Measurements from ENCODE around the gene MRPL2. TPM values are rescaled to one million over a fixed set of nuclear protein-coding genes. Genes with fewer than 3 reads are reported as not detected.
A peak's percentile ranks its signal among the peaks of the same experiment; 100 is the strongest.

The MRPL2 gene
- total and polyA plus RNA-seq, 2 donors (not counting 1 experiment from before 2014, with no cell fraction given): 18.2 to 20.3 TPM

GRCh38 chr6:43013843-43014433, 45.3 kb downstream of the MRPL2 start, which contains the start of the genes KLHDC3 and MEA1:
Gene KLHDC3 (plus strand): TSS chr6:43014249. CDS start chr6:43017193, 2,944 bp downstream.
Gene MEA1 (minus strand): TSS chr6:43013946. CDS start chr6:43013813, 133 bp downstream.
- Histone ChIP-seq H3K9me3 (ENCODE audit: control insufficient read depth, insufficient read depth, low read depth, low read length) (no peaks in the 10 kb centered on the region), H3K4me1 (ENCODE audit: control insufficient read depth, extremely low read depth, insufficient read depth, low read length) (peaks cover 20% of the 10 kb centered on the region), H3K79me2 (ENCODE audit: control insufficient read depth, insufficient read depth, low read length) (peaks cover 47% of the 10 kb centered on the region), H3K9ac (ENCODE audit: insufficient read depth, low read length) (peak within 1 kb of the TSS; percentile 78), H3K36me3 (ENCODE audit: control insufficient read depth, insufficient read depth, low read length) (peaks cover 33% of the 10 kb centered on the region), H4K20me1 (ENCODE audit: control insufficient read depth, extremely low read depth, insufficient read depth, low read length) (no peaks in the 10 kb centered on the region), H2AFZ (ENCODE audit: low read length) (peak within 1 kb of the TSS; percentile 57), H3K27ac (ENCODE audit: insufficient read depth, low read length) (peak within 1 kb of the TSS; percentile 77), H3K27me3 (ENCODE audit: control insufficient read depth, insufficient read depth, low read length) (no peaks in the 10 kb centered on the region), H3K4me2 (ENCODE audit: extremely low read depth, insufficient read depth, low read length) (peak within 1 kb of the TSS; percentile 98), H3K4me3 (replicated peaks in 1 of 4; ENCODE audit: control extremely low read depth in 1 of 4, insufficient read depth in 1 of 4, low read depth in 3 of 4, low read length in 4 of 4) (peak within 1 kb of the TSS; percentile 76 to 99 (median 90))
- peak; percentile 99 to 100 for DNase-seq (ENCODE audit: low read depth in 2 of 2)
- TF ChIP-seq CTCF (conservative IDR thresholded peaks at IDR 0.05 in 1 of 2, IDR thresholded peaks at IDR 0.05 in 1 of 2; ENCODE audit: low read depth in 1 of 2, low read length in 2 of 2) (no peak), EZH2 (IDR thresholded peaks at IDR 0.05; ENCODE audit: low read length, missing control alignments) (no peak)

GRCh38 chr6:43013097-43013842, 46.0 kb downstream of the MRPL2 start:
- peaks cover 47% of the 10 kb centered on the region for H3K79me2 ChIP-seq (ENCODE audit: control insufficient read depth, insufficient read depth, low read length)
- H3K9ac ChIP-seq (ENCODE audit: insufficient read depth, low read length): peak overlapping the region; percentile 71
- peak overlapping the region; percentile 76 to 80 (median 79) for H3K4me3 ChIP-seq (replicated peaks in 1 of 4; ENCODE audit: control extremely low read depth in 1 of 4, insufficient read depth in 1 of 4, low read depth in 3 of 4, low read length in 4 of 4)
- peak overlapping the region; percentile 98 for H3K4me2 ChIP-seq (ENCODE audit: extremely low read depth, insufficient read depth, low read length)
- peaks cover 20% of the 10 kb centered on the region for H3K4me1 ChIP-seq (ENCODE audit: control insufficient read depth, extremely low read depth, insufficient read depth, low read length)
- peak overlapping the region; percentile 70 for H3K27ac ChIP-seq (ENCODE audit: insufficient read depth, low read length)
- no peaks in the 10 kb centered on the region for H4K20me1 ChIP-seq (ENCODE audit: control insufficient read depth, extremely low read depth, insufficient read depth, low read length)
- H3K27me3 ChIP-seq (ENCODE audit: control insufficient read depth, insufficient read depth, low read length): no peaks in the 10 kb centered on the region
- no peak for TF ChIP-seq CTCF (conservative IDR thresholded peaks at IDR 0.05 in 1 of 2, IDR thresholded peaks at IDR 0.05 in 1 of 2; ENCODE audit: low read depth in 1 of 2, low read length in 2 of 2)
- no peak for TF ChIP-seq EZH2 (IDR thresholded peaks at IDR 0.05; ENCODE audit: low read length, missing control alignments)
- no peaks in the 10 kb centered on the region for H3K9me3 ChIP-seq (ENCODE audit: control insufficient read depth, insufficient read depth, low read depth, low read length)
- peak; percentile 18 to 34 for DNase-seq (ENCODE audit: low read depth in 2 of 2)
- H3K36me3 ChIP-seq (ENCODE audit: control insufficient read depth, insufficient read depth, low read length): peaks cover 36% of the 10 kb centered on the region
- peak overlapping the region; percentile 57 for H2AFZ ChIP-seq (ENCODE audit: low read length)

GRCh38 chr6:43012364-43012763, 46.9 kb downstream of the MRPL2 start:
- Histone ChIP-seq H3K4me3 (replicated peaks in 1 of 4; ENCODE audit: control extremely low read depth in 1 of 4, insufficient read depth in 1 of 4, low read depth in 3 of 4, low read length in 4 of 4) (peak overlapping the region in 3 of 4 experiments; percentile 78 to 80 (median 80)), H3K9ac (ENCODE audit: insufficient read depth, low read length) (no peak overlapping the region)

More at GRCh38 chr6:43012364-43012763, 46.9 kb downstream of the MRPL2 start:
- Histone ChIP-seq H2AFZ (ENCODE audit: low read length) (no peak overlapping the region), H3K27me3 (ENCODE audit: control insufficient read depth, insufficient read depth, low read length) (no peaks in the 10 kb centered on the region), H3K4me1 (ENCODE audit: control insufficient read depth, extremely low read depth, insufficient read depth, low read length) (peaks cover 20% of the 10 kb centered on the region), H3K79me2 (ENCODE audit: control insufficient read depth, insufficient read depth, low read length) (peaks cover 42% of the 10 kb centered on the region), H3K36me3 (ENCODE audit: control insufficient read depth, insufficient read depth, low read length) (peaks cover 31% of the 10 kb centered on the region), H4K20me1 (ENCODE audit: control insufficient read depth, extremely low read depth, insufficient read depth, low read length) (no peaks in the 10 kb centered on the region), H3K4me2 (ENCODE audit: extremely low read depth, insufficient read depth, low read length) (peak overlapping the region; percentile 98), H3K9me3 (ENCODE audit: control insufficient read depth, insufficient read depth, low read depth, low read length) (no peaks in the 10 kb centered on the region), H3K27ac (ENCODE audit: insufficient read depth, low read length) (peak overlapping the region; percentile 4)
- TF ChIP-seq CTCF (conservative IDR thresholded peaks at IDR 0.05 in 1 of 2, IDR thresholded peaks at IDR 0.05 in 1 of 2; ENCODE audit: low read depth in 1 of 2, low read length in 2 of 2) (no peak), EZH2 (IDR thresholded peaks at IDR 0.05; ENCODE audit: low read length, missing control alignments) (no peak)
- no peak for DNase-seq (ENCODE audit: low read depth in 2 of 2)

Measured in fibroblast of lung (primary cell).